GM23338 (cell line): ENCODE data around the gene GPR141. TPM values are rescaled to one million over a fixed set of nuclear protein-coding genes. Genes with fewer than 3 reads are reported as not detected.

Experiments
- ATAC-seq: fragments of 200-7000 bp; cut with Tn5 transposase; 3 replicates; pipeline ENCODE4 v1.9.1; 2020
- DNase-seq: peaks from one replicate; pipeline ENCODE4 v3.0.0-alpha.2; 2015; ENCODE audit warnings: low spot score
- H2AFZ ChIP-seq: fragments of 200-600 bp; sonication (generic); 2 replicates; pipeline ENCODE4 v1.8.0; 2016; ENCODE audit warnings: antibody characterized with exemption, mild to moderate bottlenecking, moderate library complexity
- H3F3A ChIP-seq: fragments of 200-600 bp; sonication (generic); replicated peaks from 2 replicates; pipeline ENCODE4 v1.8.0; 2017; ENCODE audit warnings: antibody characterized with exemption, mixed run types, low read depth
- H3K27ac ChIP-seq: fragments of 200-600 bp; sonication (generic); 2 replicates; pipeline ENCODE4 v1.6.1; 2016; ENCODE audit warnings: low read depth
- H3K27me3 ChIP-seq: fragments of 200-600 bp; sonication (generic); 2 replicates; pipeline ENCODE4 v1.8.0; 2016; ENCODE audit warnings: mild to moderate bottlenecking, mixed run types, moderate library complexity; ENCODE audit not compliant: insufficient read depth
- H3K36me3 ChIP-seq: fragments of 200-600 bp; sonication (generic); 2 replicates; pipeline ENCODE4 v1.8.0; 2016; ENCODE audit warnings: mild to moderate bottlenecking; ENCODE audit not compliant: insufficient read depth
- H3K4me1 ChIP-seq: fragments of 200-600 bp; sonication (generic); 2 replicates; pipeline ENCODE4 v1.8.0; 2016; ENCODE audit warnings: mild to moderate bottlenecking, moderate library complexity; ENCODE audit not compliant: insufficient read depth
- H3K4me2 ChIP-seq: fragments of 200-600 bp; sonication (generic); 2 replicates; pipeline ENCODE4 v1.7.1; 2017; ENCODE audit warnings: mixed run types
- H3K4me3 ChIP-seq: fragments of 200-600 bp; sonication (generic); 2 replicates; pipeline ENCODE4 v1.6.1; 2016; ENCODE audit warnings: mixed run types
- H3K79me2 ChIP-seq: fragments of 200-600 bp; sonication (generic); replicated peaks from 2 replicates; pipeline ENCODE4 v1.8.0; 2017; ENCODE audit warnings: mild to moderate bottlenecking; ENCODE audit not compliant: insufficient read depth
- H3K9me2 ChIP-seq: fragments of 200-600 bp; sonication (generic); 2 replicates; pipeline ENCODE4 v1.8.0; 2017; ENCODE audit not compliant: insufficient read depth
- H4K20me1 ChIP-seq: fragments of 200-600 bp; sonication (generic); replicated peaks from 2 replicates; pipeline ENCODE4 v1.8.0; 2017; ENCODE audit warnings: mild to moderate bottlenecking; ENCODE audit not compliant: insufficient read depth
- H3K27ac Mint-ChIP-seq: 2 replicates; pipeline ENCODE4 v1.8.0; 2020; ENCODE audit warnings: inconsistent platforms, mild to moderate bottlenecking, moderate library complexity, mixed read lengths
- H3K27me3 Mint-ChIP-seq: 3 replicates; pipeline ENCODE4 v1.8.0; 2022; ENCODE audit warnings: low read depth, mild to moderate bottlenecking, moderate library complexity, mixed read lengths, inconsistent platforms; ENCODE audit not compliant: insufficient read depth, poor library complexity
- H3K36me3 Mint-ChIP-seq: 3 replicates; pipeline ENCODE4 v1.8.0; 2021; ENCODE audit warnings: low read depth, mild to moderate bottlenecking, inconsistent platforms, moderate library complexity, mixed read lengths
- H3K4me1 Mint-ChIP-seq: 3 replicates; pipeline ENCODE4 v1.8.0; 2020; ENCODE audit warnings: mild to moderate bottlenecking, inconsistent platforms, mixed read lengths
- H3K4me3 Mint-ChIP-seq: 3 replicates; pipeline ENCODE4 v1.8.0; 2021; ENCODE audit warnings: moderate library complexity, mild to moderate bottlenecking, inconsistent platforms, mixed read lengths
- H3K9me3 Mint-ChIP-seq: 3 replicates; pipeline ENCODE4 v1.8.0; 2020; ENCODE audit warnings: moderate library complexity, mild to moderate bottlenecking, inconsistent platforms, mixed read lengths
- CREB1 ChIP-seq: fragments of 250-450 bp; sonication (Bioruptor Pico); IDR thresholded peaks from 2 replicates; pipeline ENCODE4 v1.5.0; 2020; ENCODE audit warnings: low read depth, mild to moderate bottlenecking, moderate library complexity
- ETS1 ChIP-seq: IDR thresholded peaks from 2 replicates; pipeline ENCODE4 v1.6.1; 2016; ENCODE audit warnings: antibody characterized with exemption
- EZH2 ChIP-seq: fragments of 200-600 bp; sonication (generic); IDR thresholded peaks from one replicate; pipeline ENCODE4 v1.8.0; 2017; ENCODE audit warnings: antibody characterized with exemption, mild to moderate bottlenecking, low read depth; ENCODE audit not compliant: unreplicated experiment
- EZH2phosphoT487 ChIP-seq: fragments of 200-600 bp; sonication (generic); IDR thresholded peaks from one replicate; pipeline ENCODE4 v1.8.1; 2018; ENCODE audit warnings: antibody characterized with exemption; ENCODE audit not compliant: unreplicated experiment
- JUNB ChIP-seq: IDR thresholded peaks from one replicate; pipeline ENCODE4 v1.6.1; 2016; ENCODE audit warnings: antibody characterized with exemption; ENCODE audit not compliant: unreplicated experiment
- NANOG ChIP-seq: IDR thresholded peaks from 2 replicates; pipeline ENCODE4 v1.6.1; 2016; ENCODE audit warnings: antibody characterized with exemption, borderline replicate concordance
- POLR2AphosphoS5 ChIP-seq: IDR thresholded peaks from 2 replicates; pipeline ENCODE4 v1.6.1; 2016; ENCODE audit warnings: antibody characterized with exemption, low read depth
- REST ChIP-seq: IDR thresholded peaks from one replicate; pipeline ENCODE4 v1.6.1; 2018; ENCODE audit warnings: antibody characterized with exemption; ENCODE audit not compliant: unreplicated experiment
- STAT1 ChIP-seq: IDR thresholded peaks from one replicate; pipeline ENCODE4 v1.6.1; 2016; ENCODE audit warnings: antibody characterized with exemption; ENCODE audit not compliant: unreplicated experiment
- ZNF114 ChIP-seq: fragments of 250-450 bp; sonication (Bioruptor Pico); IDR thresholded peaks from 2 replicates; pipeline ENCODE4 v1.5.0; 2020; ENCODE audit warnings: mild to moderate bottlenecking, moderate library complexity
- ZNF331 ChIP-seq: fragments of 250-450 bp; sonication (Bioruptor Pico); IDR thresholded peaks from 2 replicates; pipeline ENCODE4 v1.5.0; 2020; ENCODE audit warnings: low read depth, mild to moderate bottlenecking, moderate library complexity
- ZNF462 ChIP-seq: fragments of 250-450 bp; sonication (Bioruptor Pico); IDR thresholded peaks from 2 replicates; pipeline ENCODE4 v1.5.0; 2020; ENCODE audit warnings: mild to moderate bottlenecking, moderate library complexity
- polyA plus RNA-seq: library from polyadenylated mRNA; unstranded; fragments of >200 nt; fragmentation: Nextera tagmentation; extraction: Ambion mirVana; gene quantifications from 2 replicates; pipeline ENCODE4 v1.2.1, GENCODE V29; 2016
- total RNA-seq: library from RNA; depleted of rRNA; stranded (reverse); fragments of >200 nt; shearing (Covaris generic); gene quantifications from 2 replicates; pipeline ENCODE4 v1.2.3, GENCODE V29; 2014
- TF ChIP-seq, protein P1 (sequence below), 2 experiments: fragments of 200-600 bp in 1 of 2; sonication (generic) in 1 of 2; conservative IDR thresholded peaks; 2 replicates each; pipeline versions ENCODE4 v1.5.1 to v1.6.1; 2016 to 2017; ENCODE audit warnings: antibody characterized with exemption in 2 of 2, low read depth in 2 of 2, mild to moderate bottlenecking in 2 of 2, moderate library complexity in 1 of 2

The GPR141 gene
- total and polyA plus RNA-seq, 2 experiments from 2014 or later, result 0.80 TPM; not detected in 1

- Mint-ChIP-seq H3K9me3 (peaks cover 2% of the 10 kb centered on the region; the same call in 1 of the 3 replicates), H3K27ac (no peak overlapping the region), H3K4me1 (peaks cover 13% of the 10 kb centered on the region), H3K36me3 (no peaks in the 10 kb centered on the region), H3K27me3 (peaks cover 1% of the 10 kb centered on the region), H3K4me3 (no peak overlapping the region)
- H3K4me1 ChIP-seq, result peaks cover 8% of the 10 kb centered on the region
- no peaks in the 10 kb centered on the region for H4K20me1 ChIP-seq
- no peak for TF ChIP-seq EZH2phosphoT487
- no peak for TF ChIP-seq POLR2AphosphoS5
- no peak for TF ChIP-seq ZNF462 (CRISPR knock-in tag)
- TF ChIP-seq, protein P1, sequence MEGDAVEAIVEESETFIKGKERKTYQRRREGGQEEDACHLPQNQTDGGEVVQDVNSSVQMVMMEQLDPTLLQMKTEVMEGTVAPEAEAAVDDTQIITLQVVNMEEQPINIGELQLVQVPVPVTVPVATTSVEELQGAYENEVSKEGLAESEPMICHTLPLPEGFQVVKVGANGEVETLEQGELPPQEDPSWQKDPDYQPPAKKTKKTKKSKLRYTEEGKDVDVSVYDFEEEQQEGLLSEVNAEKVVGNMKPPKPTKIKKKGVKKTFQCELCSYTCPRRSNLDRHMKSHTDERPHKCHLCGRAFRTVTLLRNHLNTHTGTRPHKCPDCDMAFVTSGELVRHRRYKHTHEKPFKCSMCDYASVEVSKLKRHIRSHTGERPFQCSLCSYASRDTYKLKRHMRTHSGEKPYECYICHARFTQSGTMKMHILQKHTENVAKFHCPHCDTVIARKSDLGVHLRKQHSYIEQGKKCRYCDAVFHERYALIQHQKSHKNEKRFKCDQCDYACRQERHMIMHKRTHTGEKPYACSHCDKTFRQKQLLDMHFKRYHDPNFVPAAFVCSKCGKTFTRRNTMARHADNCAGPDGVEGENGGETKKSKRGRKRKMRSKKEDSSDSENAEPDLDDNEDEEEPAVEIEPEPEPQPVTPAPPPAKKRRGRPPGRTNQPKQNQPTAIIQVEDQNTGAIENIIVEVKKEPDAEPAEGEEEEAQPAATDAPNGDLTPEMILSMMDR (conservative IDR thresholded peaks at IDR 0.05; ENCODE audit: low read depth in 2 of 2), result no peak
- TF ChIP-seq EZH2, result no peak
- no peak for TF ChIP-seq NANOG
- TF ChIP-seq ETS1, result no peak
- no peak for TF ChIP-seq ZNF331
- no peak for TF ChIP-seq STAT1
- no peak for TF ChIP-seq REST
- no peak for TF ChIP-seq JUNB
- TF ChIP-seq CREB1 (CRISPR knock-in tag), result no peak
- no peak for TF ChIP-seq ZNF114 (CRISPR knock-in tag)
- no peaks in the 10 kb centered on the region for H3K79me2 ChIP-seq
- no peak overlapping the region for H3K4me3 ChIP-seq
- no peaks in the 10 kb centered on the region for H3K36me3 ChIP-seq
- no peak overlapping the region for H3K4me2 ChIP-seq
- H3K27me3 ChIP-seq, result no peaks in the 10 kb centered on the region
- ATAC-seq, result no peak
- H3F3A ChIP-seq, result no peaks in the 10 kb centered on the region
- DNase-seq, result no peak
- no peak overlapping the region for H3K27ac ChIP-seq
- no peak overlapping the region for H2AFZ ChIP-seq
- peaks cover 4% of the 10 kb centered on the region for H3K9me2 ChIP-seq
These were observed 6.6 kb downstream of the GPR141 start for GRCh38 chr7:37690206-37690605.
